ENCODE data around the gene RIMS4.

The RIMS4 gene

DNA sequence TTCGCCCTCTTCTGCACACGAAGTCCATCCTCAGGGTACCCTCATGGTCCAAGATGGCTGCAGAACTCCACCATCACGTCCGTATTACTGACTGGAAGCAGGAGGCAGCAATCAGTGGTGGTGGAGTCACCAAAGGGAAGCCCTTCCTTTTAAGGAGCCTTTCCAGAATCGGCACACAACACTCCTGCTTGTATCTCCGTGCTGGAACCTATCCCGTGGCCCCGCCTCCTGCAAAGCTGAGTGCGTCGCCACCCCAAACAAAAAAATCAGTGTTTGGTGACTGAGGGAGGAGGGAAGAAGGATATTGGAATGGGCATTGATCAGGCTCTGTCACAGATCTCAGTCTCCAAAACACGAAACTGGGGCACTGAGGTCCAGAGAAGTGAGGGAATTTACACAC lies 101.0 kb downstream of the RIMS4 start:
- Histone ChIP-seq H3K9me3 (ENCODE audit: insufficient read depth, low read length) (no peaks in the 10 kb centered on the region), H3K27me3 (ENCODE audit: low read depth, low read length) (peaks cover 15% of the 10 kb centered on the region), H3K27ac (ENCODE audit: low read length) (no peak overlapping the region), H2AFZ (ENCODE audit: low read depth, low read length) (no peak overlapping the region), H3K79me2 (ENCODE audit: low read length) (no peaks in the 10 kb centered on the region), H3K36me3 (replicated peaks; ENCODE audit: low read depth, low read length) (no peaks in the 10 kb centered on the region), H3K4me1 (ENCODE audit: low read length) (no peaks in the 10 kb centered on the region), H4K20me1 (ENCODE audit: insufficient read depth, low read length) (no peaks in the 10 kb centered on the region), H3K9ac (ENCODE audit: low read length) (no peak overlapping the region), H3K4me2 (ENCODE audit: low read length) (no peak overlapping the region), H3K4me3 (ENCODE audit: low read length) (no peak overlapping the region)
- no peak for TF ChIP-seq EZH2phosphoT487 (IDR thresholded peaks at IDR 0.05; ENCODE audit: low read depth)
- no peak for TF ChIP-seq CTCF (IDR thresholded peaks at IDR 0.05; ENCODE audit: low read depth, low read length)

DNA sequence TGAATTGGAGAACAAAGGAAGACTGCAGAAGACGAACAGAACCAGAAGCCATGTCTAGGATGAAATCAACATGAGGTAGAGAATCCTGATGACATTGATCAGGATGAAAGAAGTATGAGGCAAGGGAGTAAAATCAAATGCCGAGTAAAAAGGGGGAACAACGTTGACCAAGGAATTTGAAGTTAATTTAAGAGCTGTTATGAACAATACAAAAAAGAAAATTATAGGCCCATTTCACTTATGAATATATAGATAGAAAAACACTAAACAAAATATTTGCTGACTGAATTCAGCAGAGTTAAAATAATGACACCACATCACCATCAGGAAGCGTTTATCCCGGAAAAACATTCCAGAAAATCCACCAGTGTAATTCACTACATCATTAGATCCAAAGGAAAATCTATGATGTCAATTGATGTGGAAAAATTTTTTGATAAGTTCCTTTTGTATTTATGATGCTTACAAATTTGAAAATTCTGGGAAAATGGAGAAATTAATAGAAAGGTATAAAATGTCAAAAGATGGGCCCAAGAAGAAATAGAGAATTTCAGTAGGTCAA lies 103.2 kb downstream of the RIMS4 start:
- Histone ChIP-seq H3K4me3 (ENCODE audit: low read length) (no peak overlapping the region), H3K9me3 (ENCODE audit: insufficient read depth, low read length) (no peaks in the 10 kb centered on the region), H3K4me1 (ENCODE audit: low read length) (no peaks in the 10 kb centered on the region), H3K27me3 (ENCODE audit: low read depth, low read length) (0 out of 2 replicates have a peak, but pooled peaks cover 3% of the 10 kb centered on the region), H3K4me2 (ENCODE audit: low read length) (no peak overlapping the region), H3K9ac (ENCODE audit: low read length) (no peak overlapping the region), H3K36me3 (replicated peaks; ENCODE audit: low read depth, low read length) (no peaks in the 10 kb centered on the region), H4K20me1 (ENCODE audit: insufficient read depth, low read length) (no peaks in the 10 kb centered on the region), H3K79me2 (ENCODE audit: low read length) (no peaks in the 10 kb centered on the region), H3K27ac (ENCODE audit: low read length) (no peak overlapping the region), H2AFZ (ENCODE audit: low read depth, low read length) (no peak overlapping the region)
- TF ChIP-seq EZH2phosphoT487 (IDR thresholded peaks at IDR 0.05; ENCODE audit: low read depth) (no peak), CTCF (IDR thresholded peaks at IDR 0.05; ENCODE audit: low read depth, low read length) (no peak)

GRCh38 chr20:44706301-44707017 lies 103.9 kb downstream of the RIMS4 start:
- peaks cover 7% of the 10 kb centered on the region for H3K27me3 ChIP-seq (ENCODE audit: low read depth, low read length)
- no peaks in the 10 kb centered on the region for H3K4me1 ChIP-seq (ENCODE audit: low read length)
- TF ChIP-seq EZH2phosphoT487 (IDR thresholded peaks at IDR 0.05; ENCODE audit: low read depth) = no peak
- TF ChIP-seq CTCF (IDR thresholded peaks at IDR 0.05; ENCODE audit: low read depth, low read length) = no peak
- H3K9me3 ChIP-seq (ENCODE audit: insufficient read depth, low read length) = no peaks in the 10 kb centered on the region
- no peak overlapping the region for H3K27ac ChIP-seq (ENCODE audit: low read length)
- no peaks in the 10 kb centered on the region for H3K79me2 ChIP-seq (ENCODE audit: low read length)
- no peaks in the 10 kb centered on the region for H4K20me1 ChIP-seq (ENCODE audit: insufficient read depth, low read length)
- H3K4me2 ChIP-seq (ENCODE audit: low read length) = no peak overlapping the region
- no peaks in the 10 kb centered on the region for H3K36me3 ChIP-seq (replicated peaks; ENCODE audit: low read depth, low read length)
- H2AFZ ChIP-seq (ENCODE audit: low read depth, low read length) = no peak overlapping the region
- no peak overlapping the region for H3K4me3 ChIP-seq (ENCODE audit: low read length)
- no peak overlapping the region for H3K9ac ChIP-seq (ENCODE audit: low read length)

GRCh38 chr20:44705364-44706094 lies 104.8 kb downstream of the RIMS4 start:
- no peak overlapping the region for H3K4me3 ChIP-seq (ENCODE audit: low read length)

More at GRCh38 chr20:44705364-44706094, 104.8 kb downstream of the RIMS4 start:
- no peak overlapping the region for H3K9ac ChIP-seq (ENCODE audit: low read length)
- H4K20me1 ChIP-seq (ENCODE audit: insufficient read depth, low read length) = no peaks in the 10 kb centered on the region
- TF ChIP-seq EZH2phosphoT487 (IDR thresholded peaks at IDR 0.05; ENCODE audit: low read depth) (no peak), CTCF (IDR thresholded peaks at IDR 0.05; ENCODE audit: low read depth, low read length) (no peak)
- no peaks in the 10 kb centered on the region for H3K79me2 ChIP-seq (ENCODE audit: low read length)
- H3K27ac ChIP-seq (ENCODE audit: low read length) = no peak overlapping the region
- H2AFZ ChIP-seq (ENCODE audit: low read depth, low read length) = no peak overlapping the region
- peaks cover 13% of the 10 kb centered on the region for H3K27me3 ChIP-seq (ENCODE audit: low read depth, low read length)
- no peaks in the 10 kb centered on the region for H3K4me1 ChIP-seq (ENCODE audit: low read length)
- no peaks in the 10 kb centered on the region for H3K9me3 ChIP-seq (ENCODE audit: insufficient read depth, low read length)
- no peak overlapping the region for H3K4me2 ChIP-seq (ENCODE audit: low read length)
- no peaks in the 10 kb centered on the region for H3K36me3 ChIP-seq (replicated peaks; ENCODE audit: low read depth, low read length)

Measured in OCI-LY3 (cell line).